Left lung (tissue), 10 donors: ENCODE data around the gene CPED1. TPM values are rescaled to one million over a fixed set of nuclear protein-coding genes. Genes with fewer than 3 reads are reported as not detected.
"Not testable (repeated sequence)": the region's sequence is repeated elsewhere in the genome, so short reads cannot be mapped to it uniquely, and the experiment has no call there.

ENCODE experiments used
- ATAC-seq: fragments of 200-7000 bp; cut with Tn5 transposase; one replicate; pipeline ENCODE4 v1.9.1; 2020; ENCODE audit warnings: moderate library complexity
- DNase-seq, 4 donors: peaks; one replicate each; pipeline ENCODE4 v3.0.0-alpha.2; 2013 to 2020
- H3K27ac ChIP-seq, 2 donors: fragments of 200-600 bp; sonication (generic) in 1 of 2; one replicate each; pipeline versions ENCODE4 v1.5.0 to v1.8.0; 2020 to 2021
- H3K27me3 ChIP-seq, 2 donors: fragments of 200-600 bp; sonication (generic) in 1 of 2; one replicate each; pipeline versions ENCODE4 v1.5.0 to v1.8.0; 2020 to 2021
- H3K36me3 ChIP-seq, 2 donors: fragments of 200-600 bp; sonication (generic) in 1 of 2; one replicate each; pipeline versions ENCODE4 v1.5.0 to v1.8.0; 2020 to 2021
- H3K4me1 ChIP-seq, 2 donors: fragments of 200-600 bp; one replicate each; pipeline ENCODE4 v1.8.0; 2021
- H3K4me3 ChIP-seq, 2 donors: fragments of 200-600 bp; sonication (generic) in 1 of 2; one replicate each; pipeline versions ENCODE4 v1.5.0 to v1.8.0; 2020 to 2021; ENCODE audit warnings: mild to moderate bottlenecking in 1 of 2
- H3K9me3 ChIP-seq, 2 donors: fragments of 200-600 bp; sonication (generic) in 1 of 2; one replicate each; pipeline versions ENCODE4 v1.5.0 to v1.8.0; 2020 to 2021
- CTCF ChIP-seq, 2 donors: fragments of 200-600 bp; sonication (generic) in 1 of 2; IDR thresholded peaks; one replicate each; pipeline versions ENCODE4 v1.5.0 to v1.8.0; 2021; ENCODE audit warnings: antibody characterized with exemption in 2 of 2
- intact Hi-C, 2 donors: fragments of 100-400 bp; cut with DNase I; formaldehyde crosslinking; loops; one replicate each; pipeline versions ENCODE4 v1.11.2 to v1.14.2; 2022
- polyA plus RNA-seq, 6 donors: library from polyadenylated mRNA; unstranded; fragments of 120-200 nt; gene quantifications; one replicate each; pipeline ENCODE4 v1.2.1, GENCODE V29; 2013; ENCODE audit not compliant: insufficient read length in 6 of 6
- total RNA-seq, 2 donors: library from RNA; stranded (reverse); fragmentation: NEBNext Ultra II Directional; extraction: Animal tissue kit (Norgen Biotek cat#: 25700); gene quantifications; one replicate each; pipeline ENCODE4 v1.2.1, GENCODE V29; 2021
- donor health status: DM: no; HTN: yes; CAD: no.
- donor health status: DM: no; HTN: no; CAD: no.

Gene CPED1
- total and polyA plus RNA-seq, 8 donors: 8.8 to 29.6 (median 22.8) TPM

- no peak for DNase-seq
- no peak overlapping the region for H3K4me3 ChIP-seq
- no peak for ATAC-seq
- no peaks in the 10 kb centered on the region for H3K36me3 ChIP-seq
- H3K4me1 ChIP-seq: no peaks in the 10 kb centered on the region
- intact Hi-C loops: no loop called here
- no peaks in the 10 kb centered on the region for H3K27me3 ChIP-seq
- H3K27ac ChIP-seq: no peak overlapping the region
- H3K9me3 ChIP-seq: no peaks in the 10 kb centered on the region
- TF ChIP-seq CTCF (IDR thresholded peaks at IDR 0.05): no peak
These were observed 127.9 kb downstream of the CPED1 start for GRCh38 chr7:121116396-121116795.

- intact Hi-C loops: no loop called here
- peak in 1 of 4 donors; percentile 30 for DNase-seq
- no peak overlapping the region for H3K27ac ChIP-seq
- H3K4me3 ChIP-seq: no peak overlapping the region
- H3K27me3 ChIP-seq: no peaks in the 10 kb centered on the region
- H3K4me1 ChIP-seq: no peaks in the 10 kb centered on the region
- no peak for TF ChIP-seq CTCF (IDR thresholded peaks at IDR 0.05)
- ATAC-seq: no peak
- H3K36me3 ChIP-seq: no peaks in the 10 kb centered on the region
- H3K9me3 ChIP-seq: no peaks in the 10 kb centered on the region
These were observed 130.5 kb downstream of the CPED1 start for GRCh38 chr7:121119047-121119446.

- intact Hi-C loops: loop anchor here in 1 of 2 donors (10.0 kb wide), 1 partner anchor 422 kb away; no protein-coding TSS in a partner anchor
- TF ChIP-seq CTCF (IDR thresholded peaks at IDR 0.05): no peak
These were observed 134.5 kb downstream of the CPED1 start for GRCh38 chr7:121123032-121123431.

GRCh38 chr7:121125454-121125853, 136.9 kb downstream of the CPED1 start:
- not testable (repeated sequence) for H3K27ac ChIP-seq, ATAC-seq, H3K27me3 ChIP-seq, H3K4me3 ChIP-seq, H3K4me1 ChIP-seq, H3K9me3 ChIP-seq, H3K36me3 ChIP-seq, DNase-seq
- intact Hi-C loops: loop anchor here in 1 of 2 donors (10.0 kb wide), 1 partner anchor 419 kb away; no protein-coding TSS in a partner anchor

More at GRCh38 chr7:121123032-121123431, 134.5 kb downstream of the CPED1 start:
- no peaks in the 10 kb centered on the region for H3K27me3 ChIP-seq
- no peaks in the 10 kb centered on the region for H3K4me1 ChIP-seq
- H3K4me3 ChIP-seq: no peak overlapping the region
- H3K9me3 ChIP-seq: no peaks in the 10 kb centered on the region
- H3K36me3 ChIP-seq: no peaks in the 10 kb centered on the region
- H3K27ac ChIP-seq: no peak overlapping the region
- DNase-seq: no peak
- ATAC-seq: no peak

- Histone ChIP-seq H3K27ac (no peak overlapping the region), H3K9me3 (no peaks in the 10 kb centered on the region), H3K36me3 (no peaks in the 10 kb centered on the region), H3K27me3 (no peaks in the 10 kb centered on the region), H3K4me1 (no peaks in the 10 kb centered on the region), H3K4me3 (no peak overlapping the region)
- no peak for ATAC-seq
- intact Hi-C loops: loop anchor here in 1 of 2 donors (10.0 kb wide), 1 partner anchor 419 kb away; no protein-coding TSS in a partner anchor
- TF ChIP-seq CTCF (IDR thresholded peaks at IDR 0.05): no peak
- no peak for DNase-seq
These were observed 137.7 kb downstream of the CPED1 start for GRCh38 chr7:121126201-121126600.
